OCI-M1 (cell line): ENCODE results near the gene CACFD1.

Experiments used
- DNase-seq: peaks from one replicate; lab custom pipeline; 2025; lab: John Stamatoyannopoulos, UW

CACFD1 gene

DNA sequence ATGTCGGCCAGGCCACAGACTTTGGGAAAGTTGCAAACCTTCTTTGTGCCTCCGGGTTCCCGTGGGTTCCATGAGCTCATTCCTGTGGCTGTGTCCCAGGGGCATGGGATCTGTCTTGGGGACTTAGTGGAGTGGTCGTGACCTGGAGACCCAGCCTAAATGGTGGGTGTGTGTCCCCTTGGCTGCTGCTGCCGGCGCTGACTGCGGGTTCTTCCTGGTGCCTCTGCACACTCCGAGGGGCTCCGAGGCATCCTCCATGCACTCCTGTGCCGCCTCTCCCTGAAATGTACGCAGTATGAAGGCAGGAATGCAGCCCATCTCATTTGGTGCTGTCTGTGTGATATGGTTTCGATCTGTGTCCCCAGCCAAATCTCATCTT is 40.1 kb downstream of the CACFD1 start:
- DNase-seq: no peak

DNA sequence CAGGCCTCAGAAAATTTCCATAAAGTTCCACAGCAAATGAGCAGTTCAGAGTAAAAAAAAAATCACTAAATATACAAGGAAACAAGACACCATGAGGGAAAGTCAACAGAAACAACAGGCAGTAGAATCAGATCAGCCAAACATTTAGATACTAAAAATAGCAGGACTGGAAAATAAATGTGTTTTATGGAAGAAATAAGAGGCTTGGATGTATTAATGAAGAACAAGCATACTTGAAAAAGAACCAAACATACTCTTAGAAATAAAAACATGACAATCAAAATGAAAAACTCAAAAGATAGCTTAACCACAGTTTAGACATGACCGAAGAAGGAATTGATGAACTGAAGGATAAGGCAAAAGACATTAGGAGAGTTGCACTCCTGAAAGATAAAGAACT is 42.3 kb downstream of the CACFD1 start:
- no peak for DNase-seq

- DNase-seq: no peak
Observed at GRCh38 chr9:133505186-133505830, 45.5 kb downstream of the CACFD1 start.

- DNase-seq: peak; percentile 91
Observed at GRCh38 chr9:133505901-133506652, 46.3 kb downstream of the CACFD1 start.

GRCh38 chr9:133506653-133507038 is 46.9 kb downstream of the CACFD1 start:
- DNase-seq: peak; percentile 15

DNA sequence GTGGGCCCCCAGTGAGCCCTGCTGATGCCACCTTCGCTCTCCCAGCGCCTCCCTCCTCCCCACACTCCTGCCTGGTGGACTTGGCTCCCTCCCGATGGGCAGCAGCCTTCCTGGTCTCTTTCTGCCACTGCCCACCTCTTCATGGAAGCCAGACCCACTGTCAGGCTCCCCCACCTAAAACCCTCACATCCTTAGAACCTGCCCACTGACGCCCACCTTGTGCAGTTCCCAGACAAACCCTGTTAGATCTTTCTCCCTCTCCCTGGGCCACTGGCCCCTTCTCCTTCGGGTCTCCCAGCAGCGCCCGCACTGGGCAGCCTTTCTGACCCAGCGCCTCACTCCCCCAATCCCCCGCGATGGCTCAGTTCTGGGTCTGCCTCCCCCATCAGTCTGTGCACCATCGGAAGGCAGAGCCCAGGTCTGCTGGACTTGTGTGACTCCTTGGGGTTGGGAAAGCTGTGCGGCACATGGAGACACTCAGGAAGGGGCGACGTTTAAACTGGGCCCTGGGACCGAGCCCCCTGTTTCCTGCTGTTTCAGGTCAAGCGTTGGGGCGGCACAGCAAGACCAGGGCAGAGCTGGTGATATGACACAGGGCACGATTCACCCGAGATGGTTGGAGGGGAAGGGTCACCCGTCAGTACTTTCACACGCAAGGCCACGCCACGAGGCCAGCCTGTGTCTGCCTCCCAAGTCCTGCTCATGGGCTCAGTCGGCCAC is 47.6 kb downstream of the CACFD1 start:
- DNase-seq: no peak

DNA sequence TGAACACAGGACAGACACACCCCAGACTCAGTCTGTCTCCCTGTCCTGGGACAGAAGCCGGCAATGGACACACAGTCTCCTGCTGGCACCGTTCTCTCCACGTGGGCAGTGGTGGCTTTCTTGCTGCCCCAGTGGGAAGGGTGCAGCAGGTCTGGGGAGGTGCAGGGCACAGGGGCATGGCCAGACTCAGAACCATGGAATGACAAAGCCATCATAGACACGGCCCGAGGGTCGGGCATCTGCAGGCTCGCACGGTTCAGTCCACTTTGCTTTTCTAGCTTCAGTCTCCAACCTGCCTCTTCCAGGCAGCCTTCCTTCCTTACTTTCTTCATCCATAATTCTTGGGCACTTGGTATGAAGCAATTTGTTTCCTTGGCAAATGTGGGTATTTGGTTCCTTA is 48.3 kb downstream of the CACFD1 start:
- DNase-seq: no peak

GRCh38 chr9:133509179-133510083 is 49.7 kb downstream of the CACFD1 start:
- no peak for DNase-seq

GRCh38 chr9:133510926-133511505 is 51.2 kb downstream of the CACFD1 start:
- no peak for DNase-seq

DNA sequence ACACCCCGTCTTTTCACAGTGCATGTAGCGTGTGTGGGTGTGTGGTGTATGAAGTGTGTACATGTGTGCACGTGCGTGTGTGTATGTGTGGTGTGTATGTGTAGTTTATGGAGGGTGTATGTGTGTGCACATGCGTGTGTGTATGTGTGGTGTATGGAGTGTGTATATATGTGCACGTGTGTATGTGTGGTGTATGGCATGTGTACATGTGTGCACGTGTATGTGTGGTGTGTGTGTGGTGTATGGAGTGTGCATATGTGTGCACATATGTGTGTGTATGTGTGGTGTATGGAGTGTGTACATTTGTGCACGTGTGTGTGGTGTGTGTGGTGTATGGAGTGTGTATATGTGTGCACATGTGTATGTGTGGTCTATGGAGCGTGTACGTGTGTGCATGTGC is 51.8 kb downstream of the CACFD1 start:
- no peak for DNase-seq

DNA sequence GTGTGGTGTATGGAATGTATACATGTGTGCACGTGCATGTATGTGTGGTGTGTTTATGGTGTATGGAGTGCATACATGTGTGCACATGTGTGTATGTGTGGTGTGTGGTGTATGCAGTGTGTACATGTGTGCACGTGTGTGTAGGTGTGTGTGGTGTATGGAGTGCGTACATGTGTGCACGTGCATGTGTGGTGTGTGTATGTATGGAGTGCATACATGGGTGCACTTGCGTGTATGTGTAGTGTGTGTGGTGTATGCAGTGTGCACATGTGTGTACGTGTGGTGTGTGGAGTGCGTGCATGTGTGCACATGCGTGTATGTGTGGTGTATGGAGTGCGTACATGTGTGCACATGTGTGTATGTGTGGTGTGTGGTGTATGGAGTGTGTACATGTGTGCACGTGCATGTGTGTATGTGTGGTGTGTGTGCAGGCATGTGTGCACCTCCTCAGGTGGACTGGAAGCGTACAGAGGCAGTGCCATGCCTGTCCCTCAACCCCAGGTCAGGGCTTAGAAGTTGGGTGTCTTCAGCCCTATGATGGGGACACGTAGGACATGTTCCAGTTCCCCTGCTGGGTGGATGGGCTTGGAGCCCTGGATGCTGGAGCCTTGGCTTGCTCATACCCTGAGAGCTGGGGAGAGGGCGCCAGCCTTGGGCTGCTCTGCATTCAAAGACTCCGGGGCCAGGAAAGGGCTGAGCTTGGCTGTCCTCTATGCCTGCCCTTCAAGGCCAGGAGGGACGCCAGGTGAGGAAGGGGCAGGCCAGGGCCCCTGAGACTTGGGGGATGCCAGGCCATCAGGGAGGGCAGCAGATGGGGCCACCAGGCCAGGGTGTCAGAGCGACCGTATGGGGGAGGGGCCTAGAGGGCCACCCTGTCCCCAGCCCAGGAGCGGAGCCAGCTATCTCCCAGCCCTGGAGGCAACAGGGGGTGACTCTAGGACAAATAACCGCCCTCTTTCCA is 52.8 kb downstream of the CACFD1 start:
- no peak for DNase-seq

DNA sequence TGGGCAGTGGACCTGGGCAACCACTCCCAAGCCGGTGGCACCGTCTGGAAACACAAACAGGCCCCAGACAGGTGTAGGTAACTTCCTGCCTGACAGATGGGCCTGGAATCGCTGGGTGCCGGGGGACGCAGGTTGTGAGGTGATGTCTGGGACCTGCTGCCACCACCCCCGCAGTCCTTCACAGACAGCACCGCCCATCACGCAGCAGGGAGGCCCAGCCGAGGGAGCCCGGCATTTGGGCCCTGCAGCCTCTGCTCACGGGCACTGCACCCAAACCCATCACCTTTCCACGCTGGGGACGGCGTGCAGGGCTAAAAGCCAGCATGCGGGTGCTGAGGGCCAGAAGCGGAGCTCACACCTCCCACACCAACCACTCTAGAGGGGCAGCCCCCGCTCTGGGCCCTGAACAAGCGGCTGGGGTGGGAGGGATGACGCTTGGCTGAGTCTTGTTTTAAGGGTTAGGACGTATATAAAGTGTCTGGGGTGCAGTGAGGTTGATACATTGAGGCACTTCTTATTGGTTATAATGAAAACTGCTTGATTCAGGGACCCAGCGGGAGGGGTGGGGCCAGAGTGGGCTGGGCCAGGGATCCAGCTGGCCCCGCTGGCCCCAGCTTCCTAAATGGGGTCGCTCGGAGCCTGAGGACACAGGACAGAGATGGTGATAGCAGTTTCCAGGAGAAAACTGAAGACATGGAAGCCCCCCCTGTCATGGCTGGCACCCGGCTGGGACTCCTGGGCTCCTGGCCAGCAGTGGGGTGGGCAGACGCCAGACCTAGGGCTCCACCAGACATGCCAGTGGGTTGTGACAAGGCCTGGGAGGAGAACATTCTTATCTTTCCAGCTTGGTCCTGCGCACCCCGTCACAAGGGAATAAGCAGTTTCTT is 53.7 kb downstream of the CACFD1 start:
- DNase-seq: no peak

DNA sequence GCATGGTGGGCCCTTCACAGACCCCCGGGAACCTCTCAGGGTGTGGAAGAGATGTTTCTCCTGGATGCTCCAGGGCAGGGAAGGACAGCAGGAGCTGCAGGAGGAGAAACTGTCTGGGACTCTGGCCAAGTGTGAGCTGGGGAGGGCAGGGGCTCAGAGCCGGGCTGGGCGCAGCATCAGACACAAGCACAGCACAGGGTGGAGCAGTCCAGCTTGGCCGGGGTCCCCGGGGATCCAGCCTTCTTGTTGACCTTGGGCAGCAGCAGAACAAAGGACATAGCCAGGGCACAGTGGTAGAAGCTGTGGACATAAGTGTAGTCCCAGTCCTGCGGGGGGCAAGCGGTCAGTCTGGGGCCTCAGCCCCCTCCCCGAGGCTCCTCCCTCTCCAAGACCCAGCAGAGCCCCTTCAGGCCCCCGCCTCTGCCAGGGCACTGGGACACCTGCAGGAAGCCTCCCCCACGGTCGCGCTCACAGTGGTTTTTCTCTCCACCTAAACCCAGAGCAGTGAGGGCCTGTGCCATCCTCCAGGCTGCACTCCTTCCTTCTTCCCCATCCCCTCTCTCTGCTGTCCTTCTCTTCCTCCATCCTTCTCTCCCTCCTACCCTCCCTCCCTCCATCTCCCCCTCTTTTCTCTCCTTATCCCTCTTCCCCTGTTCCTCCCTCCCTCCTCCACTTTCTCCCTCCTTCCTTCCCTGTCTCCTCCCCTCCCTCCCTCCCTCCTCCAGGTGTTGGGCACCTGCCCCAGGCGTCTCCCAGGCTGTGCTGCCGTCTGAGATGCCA is 54.9 kb downstream of the CACFD1 start:
- no peak for DNase-seq

- no peak for DNase-seq
Observed at GRCh38 chr9:133515240-133515610, 55.4 kb downstream of the CACFD1 start.

DNA sequence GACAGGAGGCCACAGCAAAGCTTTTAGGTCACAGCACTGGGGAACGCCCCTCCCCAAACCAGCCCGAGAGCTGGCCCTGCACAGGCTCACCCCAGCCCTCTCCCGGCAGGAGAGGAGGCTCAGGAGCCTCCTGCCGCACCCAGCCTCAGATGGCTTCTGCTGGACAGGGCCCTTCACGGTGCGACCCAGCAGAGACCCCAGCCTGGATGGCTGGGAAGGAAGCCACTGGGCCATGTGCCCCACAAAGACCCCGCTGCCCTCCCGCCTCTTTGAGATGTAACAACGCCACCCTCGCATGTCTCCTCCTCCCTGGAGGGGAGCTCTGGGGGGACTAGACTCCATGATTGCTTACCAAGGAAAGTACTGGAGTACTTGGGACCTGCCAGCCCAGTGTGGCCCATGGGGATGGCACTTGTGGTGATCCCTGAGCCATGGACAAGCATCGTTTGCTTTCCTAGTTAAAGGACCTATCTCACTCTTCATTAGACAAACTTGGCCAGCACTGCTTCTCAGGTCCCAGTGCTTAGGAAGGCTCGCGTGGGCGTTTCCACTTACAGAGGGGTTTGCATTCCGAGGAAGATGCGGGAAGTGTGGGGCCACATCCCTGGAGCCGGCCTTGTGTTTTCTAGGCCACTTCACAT is 56.0 kb downstream of the CACFD1 start:
- DNase-seq: no peak

DNA sequence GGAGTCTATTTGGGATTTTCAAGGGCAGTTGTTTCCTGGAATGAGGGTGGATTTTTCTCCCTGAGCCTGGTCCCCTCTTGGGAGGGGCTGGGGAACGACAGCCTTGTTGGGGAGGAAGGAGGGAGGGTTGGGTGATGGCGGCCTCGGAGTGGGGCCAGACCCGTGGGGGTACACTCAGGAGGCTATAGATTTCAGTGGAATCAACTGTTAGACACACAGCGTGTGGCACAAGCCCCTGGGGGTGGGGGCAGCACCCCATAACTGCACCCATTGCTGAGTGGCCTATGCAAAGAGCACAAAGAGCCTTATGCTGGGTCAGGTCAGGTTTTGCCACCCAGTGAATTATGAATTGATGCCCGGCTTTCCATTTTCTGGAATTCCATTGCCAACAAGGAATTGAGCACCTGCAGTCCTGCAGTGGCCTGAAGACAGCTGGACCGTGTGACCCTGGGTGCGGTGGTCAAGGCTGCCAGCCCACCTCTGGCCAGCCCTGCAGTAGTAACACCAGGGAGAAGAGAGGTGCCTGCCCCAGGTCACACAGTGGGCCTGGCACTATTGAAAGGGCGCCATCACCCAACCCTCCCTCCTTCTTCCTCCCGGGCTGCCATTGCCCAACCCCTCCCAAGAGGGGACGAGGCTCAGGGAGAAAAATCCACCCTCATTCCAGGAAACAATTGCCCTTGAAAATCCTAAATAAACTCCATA is 56.6 kb downstream of the CACFD1 start:
- no peak for DNase-seq

DNA sequence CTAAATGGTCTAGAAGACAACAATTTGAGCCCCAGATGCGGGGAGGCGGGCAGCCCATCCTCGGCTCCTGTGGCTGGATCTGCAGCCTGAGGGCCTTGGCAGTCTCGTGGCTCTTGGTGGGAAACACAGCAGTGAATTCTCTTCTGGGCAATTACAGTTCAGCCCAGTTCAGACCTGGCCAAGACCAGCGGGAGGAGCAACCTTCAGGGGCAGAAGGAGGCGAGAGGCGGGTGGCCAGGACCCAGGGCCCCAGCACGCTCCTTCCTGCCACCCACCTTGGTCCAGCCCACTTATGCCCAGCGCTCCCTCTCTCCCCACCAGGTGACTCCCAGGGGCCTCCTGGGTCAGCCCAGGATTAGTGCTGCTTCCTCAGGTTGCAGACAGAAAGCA is 57.2 kb downstream of the CACFD1 start:
- no peak for DNase-seq

DNA sequence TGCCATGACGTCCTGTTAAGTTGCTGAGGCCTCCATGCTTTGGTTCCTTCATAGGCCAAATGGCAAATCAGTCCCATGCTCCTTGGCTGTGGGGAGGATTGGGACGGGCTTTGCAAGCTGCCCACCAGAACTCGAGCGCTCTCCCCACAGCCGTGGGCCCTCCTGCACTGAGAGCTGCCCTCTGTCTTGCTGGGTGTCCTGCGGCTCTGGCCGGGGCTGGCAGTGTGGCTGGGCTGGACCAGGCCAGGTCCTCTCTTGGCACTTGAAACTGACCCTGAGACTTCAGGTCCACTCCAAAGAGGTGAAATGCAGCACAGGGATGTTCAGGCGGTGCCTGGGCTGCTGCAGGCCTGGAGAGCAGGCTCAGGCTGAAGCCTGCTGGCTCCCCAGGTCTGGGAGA is 57.9 kb downstream of the CACFD1 start:
- DNase-seq: no peak
